ELF-1 (cell line): ENCODE results near the gene SMIM34.
"Not testable (repeated sequence)": the region's sequence is repeated elsewhere in the genome, so short reads cannot be mapped to it uniquely, and the experiment has no call there.

Experiments
- DNase-seq: peaks from one replicate; pipeline ENCODE4 v3.0.0-alpha.2; 2016; ENCODE audit warnings: low read depth, low spot score

SMIM34 gene, protein sequence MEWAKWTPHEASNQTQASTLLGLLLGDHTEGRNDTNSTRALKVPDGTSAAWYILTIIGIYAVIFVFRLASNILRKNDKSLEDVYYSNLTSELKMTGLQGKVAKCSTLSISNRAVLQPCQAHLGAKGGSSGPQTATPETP

DNA sequence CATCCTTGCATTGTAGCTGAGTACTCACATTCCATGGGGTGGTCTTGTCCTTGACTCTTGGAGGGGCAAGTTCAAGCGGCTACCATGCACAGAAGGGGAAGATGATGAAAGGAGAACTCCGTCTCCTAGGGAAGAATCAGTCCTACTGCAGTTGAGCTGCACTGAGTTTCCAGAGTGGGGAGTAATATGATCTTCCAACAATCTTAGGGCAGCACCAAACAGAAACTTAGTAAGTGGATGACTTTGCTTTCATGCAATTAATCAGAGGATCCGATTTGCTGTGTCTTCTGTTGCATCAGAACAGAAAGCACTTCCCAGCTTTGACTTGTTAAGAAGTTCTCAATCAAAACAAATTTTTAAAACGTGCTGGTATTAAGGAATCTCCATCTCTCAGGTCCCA lies at the start of gene SMIM34:
SMIM34 (minus strand) TSS at position 147 of the 400 bp plus-strand sequence; CDS start at position 35, 112 bp downstream.
- DNase-seq: not testable (repeated sequence)

- DNase-seq: not testable (repeated sequence)
Measured at GRCh38 chr21:34467333-34467732, 43.6 kb upstream of the SMIM34 start.

- not testable (repeated sequence) for DNase-seq
Measured at GRCh38 chr21:34459426-34459825, 35.7 kb upstream of the SMIM34 start.

- not testable (repeated sequence) for DNase-seq
Measured at GRCh38 chr21:34458266-34458665, 34.5 kb upstream of the SMIM34 start.

DNA sequence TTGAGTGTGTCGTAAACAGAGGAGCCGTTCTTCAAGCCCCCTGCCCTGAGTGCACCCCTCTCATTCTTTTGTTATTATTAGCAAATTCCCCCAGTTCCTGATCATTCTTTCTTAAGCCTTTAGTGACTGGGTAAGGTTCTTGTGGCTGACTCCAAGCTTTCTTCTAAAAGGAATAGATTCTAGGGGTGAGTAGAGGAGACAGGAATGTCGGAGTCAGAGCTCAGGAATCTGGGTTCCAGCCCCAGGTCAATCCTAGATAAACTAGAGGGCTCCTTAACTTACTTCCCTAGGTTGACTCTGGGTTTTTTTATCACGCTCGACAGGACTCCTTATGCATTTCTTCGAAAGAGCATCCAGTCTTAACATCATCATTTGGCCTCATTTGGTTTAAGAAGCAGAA lies 32.4 kb upstream of the SMIM34 start:
- DNase-seq: not testable (repeated sequence)

GRCh38 chr21:34455628-34456027 lies 31.9 kb upstream of the SMIM34 start:
- not testable (repeated sequence) for DNase-seq

DNA sequence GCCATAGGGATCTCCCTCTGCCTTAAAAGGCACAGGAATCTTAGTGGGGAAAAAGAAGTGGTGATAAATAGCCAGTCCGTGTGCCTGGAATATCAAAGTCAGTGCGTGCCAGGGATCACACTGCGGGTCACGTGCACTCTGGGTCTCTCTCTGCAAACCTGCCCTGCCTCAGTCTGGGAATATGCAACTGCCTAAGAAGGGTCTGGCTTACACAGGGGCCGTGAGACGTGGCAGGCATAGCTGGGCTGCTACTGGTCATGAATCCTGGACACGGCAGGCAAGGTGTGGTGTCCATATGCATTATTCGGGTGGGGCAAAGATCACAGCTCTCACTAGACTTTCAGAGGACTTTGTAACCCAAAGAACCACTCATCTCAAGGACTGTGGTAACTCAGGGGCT lies 23.3 kb upstream of the SMIM34 start:
- not testable (repeated sequence) for DNase-seq

DNA sequence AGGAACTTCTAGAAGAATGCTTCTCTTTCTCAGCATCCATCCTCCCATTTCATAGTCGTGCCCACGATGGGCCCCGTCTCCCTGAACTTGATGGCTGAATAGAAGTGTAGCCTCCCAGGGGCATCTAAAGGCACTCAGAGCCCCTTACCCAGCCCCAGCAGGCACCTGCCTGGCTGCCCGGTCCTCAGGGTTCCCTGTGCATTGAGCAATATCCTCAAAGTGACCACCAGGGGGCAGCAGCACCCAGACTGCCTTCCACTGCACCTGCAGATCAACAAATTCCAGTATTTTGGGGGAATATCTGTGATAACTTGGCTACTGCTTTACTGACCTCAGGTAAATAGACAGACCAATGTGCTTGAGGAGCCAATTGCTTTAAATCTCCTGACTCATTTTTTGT lies 19.7 kb upstream of the SMIM34 start:
- DNase-seq: not testable (repeated sequence)

DNA sequence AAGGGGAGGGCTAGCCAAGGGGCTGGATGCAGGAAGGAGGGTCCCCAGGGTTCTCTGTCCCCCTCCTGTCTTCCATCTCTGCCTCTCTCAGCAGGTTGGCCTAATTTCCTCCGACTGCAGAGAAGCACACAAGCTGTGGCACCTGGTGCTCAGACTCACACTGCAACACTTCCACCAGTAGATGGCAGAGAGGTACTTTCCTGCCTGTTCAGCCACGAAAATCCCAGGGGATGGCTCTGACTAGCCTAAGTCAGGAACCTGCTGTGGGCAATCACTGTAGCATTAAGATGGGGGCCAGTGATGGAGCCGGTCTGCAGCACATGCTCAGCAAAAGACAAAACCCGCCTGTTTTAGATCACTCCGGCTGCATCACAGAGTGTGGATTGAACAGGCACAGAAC lies 6.0 kb upstream of the SMIM34 start:
- not testable (repeated sequence) for DNase-seq

GRCh38 chr21:34428441-34428840 lies 4.7 kb upstream of the SMIM34 start:
- DNase-seq: not testable (repeated sequence)

- not testable (repeated sequence) for DNase-seq
Measured at GRCh38 chr21:34427339-34427738, 3.6 kb upstream of the SMIM34 start.

DNA sequence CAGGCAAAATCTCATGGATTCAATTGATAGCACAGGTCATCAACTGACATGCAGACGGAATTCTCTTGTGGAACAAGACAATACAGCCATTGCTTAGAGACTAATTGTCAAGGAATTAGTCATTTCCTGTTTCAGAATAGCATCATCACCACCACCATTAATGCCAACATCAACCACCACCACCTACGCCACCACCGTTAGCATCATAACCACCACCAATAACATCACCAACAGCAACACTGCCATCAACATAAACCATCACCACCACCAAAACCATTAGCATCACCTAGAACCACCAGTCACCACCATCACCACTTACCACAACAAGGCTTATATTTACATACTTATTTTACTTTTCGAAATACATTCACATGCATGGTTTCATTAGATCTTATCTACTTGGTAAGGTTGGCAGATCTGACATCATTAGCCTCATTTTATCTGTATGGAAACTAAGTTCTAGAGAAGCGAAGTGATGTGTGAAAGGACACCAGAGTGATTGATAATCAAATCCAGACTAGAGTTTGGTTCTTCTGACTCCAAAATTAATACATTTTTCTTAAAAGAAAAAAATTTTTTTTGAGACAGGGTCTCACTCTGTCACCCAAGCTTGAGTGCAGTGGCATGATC lies 6.2 kb downstream of the SMIM34 start:
- not testable (repeated sequence) for DNase-seq

GRCh38 chr21:34407294-34407693 lies 16.5 kb downstream of the SMIM34 start:
- not testable (repeated sequence) for DNase-seq

- DNase-seq: not testable (repeated sequence)
Measured at GRCh38 chr21:34406676-34407075, 17.1 kb downstream of the SMIM34 start.

DNA sequence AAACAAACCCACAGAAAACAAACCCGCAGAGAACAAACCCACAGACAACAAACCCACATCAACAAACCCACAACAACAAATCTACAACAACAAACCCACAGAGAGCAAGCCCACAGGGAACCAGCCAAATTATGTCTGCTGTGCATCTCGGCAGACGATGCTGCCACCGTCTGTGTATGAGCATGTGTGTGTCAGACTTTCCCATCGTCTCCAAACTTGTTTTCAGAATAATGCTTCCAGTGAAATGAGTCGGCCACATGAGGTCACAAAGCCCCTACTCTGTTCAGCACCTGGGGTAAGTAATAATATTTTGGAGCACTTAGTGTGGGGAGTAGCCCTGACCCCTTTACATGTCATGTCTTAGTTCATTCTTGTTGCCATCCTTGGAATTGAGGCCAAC lies 17.6 kb downstream of the SMIM34 start:
- not testable (repeated sequence) for DNase-seq

- DNase-seq: not testable (repeated sequence)
Measured at GRCh38 chr21:34405686-34406085, 18.1 kb downstream of the SMIM34 start.

DNA sequence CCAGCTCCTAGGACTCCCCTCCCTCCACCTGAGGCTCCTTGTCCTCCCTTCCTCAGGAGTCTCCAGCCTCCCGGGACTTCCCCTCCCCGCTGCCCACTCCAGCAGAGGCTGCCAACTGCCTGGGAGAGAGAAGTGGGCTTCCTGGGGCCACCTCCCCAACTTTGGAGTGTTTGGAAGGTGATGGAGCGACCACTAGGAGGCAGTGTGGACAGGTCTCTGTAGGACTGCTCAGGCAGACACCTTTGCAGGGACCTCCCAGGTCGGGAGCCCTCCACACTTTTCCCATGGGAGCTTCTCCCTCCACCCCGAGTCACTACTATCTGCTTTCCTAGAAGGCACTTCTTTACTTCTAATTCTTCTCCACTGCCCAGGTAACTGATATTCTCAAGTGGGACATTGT lies 19.0 kb downstream of the SMIM34 start:
- not testable (repeated sequence) for DNase-seq

DNA sequence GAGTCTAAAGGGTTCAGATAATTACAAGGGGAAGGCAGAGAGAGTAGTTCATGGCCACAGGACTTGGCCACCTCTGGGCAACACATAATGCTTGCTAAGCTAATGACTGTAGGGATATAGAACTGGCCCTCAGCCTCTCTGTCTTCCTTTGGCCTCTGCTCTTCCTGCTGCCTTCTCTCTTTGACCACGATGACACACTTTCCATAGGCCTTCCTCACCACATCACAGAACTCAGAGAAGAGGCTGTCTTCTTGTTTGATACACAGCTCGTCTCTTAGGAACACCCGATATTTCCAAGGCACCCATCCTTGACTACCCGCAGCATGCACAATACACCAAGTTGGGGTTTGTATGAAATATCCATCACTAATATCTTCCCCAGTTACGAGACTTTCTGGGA lies 23.2 kb downstream of the SMIM34 start:
- not testable (repeated sequence) for DNase-seq

DNA sequence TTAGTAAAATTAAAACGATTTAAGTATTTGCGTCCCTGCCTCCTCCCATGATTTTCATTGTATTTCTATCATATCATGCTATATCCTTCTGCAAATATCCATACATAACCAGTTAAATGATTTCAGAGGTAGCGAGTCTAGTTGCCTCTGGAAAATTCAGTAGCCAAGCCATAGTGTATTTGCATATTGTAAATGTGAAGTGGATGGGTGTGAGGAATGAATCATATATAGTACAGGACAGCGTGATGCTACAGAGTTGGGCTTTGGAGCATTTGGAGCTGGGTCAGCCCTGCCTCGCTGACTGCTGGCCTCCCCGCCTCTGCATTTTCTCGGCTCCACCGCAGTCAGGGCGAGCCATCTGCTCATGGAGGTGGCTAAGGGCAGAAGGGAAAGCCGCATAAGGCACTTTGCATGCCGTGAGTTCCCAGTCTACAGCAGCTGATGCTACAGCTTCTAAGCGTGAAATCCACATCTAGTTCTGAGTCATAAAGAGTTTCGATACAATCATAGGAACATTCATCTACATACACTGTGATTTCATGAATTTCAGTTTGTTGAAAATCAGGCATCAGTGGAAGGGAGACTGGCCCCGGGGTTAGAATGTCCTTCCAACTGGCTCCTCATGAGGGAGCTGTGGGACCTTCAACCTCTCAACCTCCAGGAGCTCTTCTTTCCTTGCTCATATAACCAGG lies 39.9 kb downstream of the SMIM34 start:
- not testable (repeated sequence) for DNase-seq

DNA sequence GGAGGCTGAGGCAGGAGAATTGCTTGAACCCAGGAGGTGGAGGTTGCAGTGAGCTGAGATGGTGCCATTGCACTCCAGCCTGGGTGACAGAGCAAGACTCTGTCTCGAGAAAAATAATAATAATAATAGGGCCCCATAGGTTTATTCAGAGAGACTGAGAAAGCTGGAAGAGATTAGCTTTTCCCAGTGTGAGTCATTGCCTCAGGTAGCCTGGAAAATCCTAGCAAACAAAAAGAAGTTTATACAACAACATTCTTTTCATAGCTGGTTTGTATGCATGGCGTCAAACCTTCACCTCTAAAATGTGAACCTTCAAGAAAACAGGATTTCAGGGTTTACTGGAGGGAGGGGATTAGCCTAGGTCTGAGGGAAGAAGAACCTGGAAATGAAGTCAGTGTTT lies 40.6 kb downstream of the SMIM34 start:
- not testable (repeated sequence) for DNase-seq

- not testable (repeated sequence) for DNase-seq
Measured at GRCh38 chr21:34375619-34375972, 48.2 kb downstream of the SMIM34 start.

DNA sequence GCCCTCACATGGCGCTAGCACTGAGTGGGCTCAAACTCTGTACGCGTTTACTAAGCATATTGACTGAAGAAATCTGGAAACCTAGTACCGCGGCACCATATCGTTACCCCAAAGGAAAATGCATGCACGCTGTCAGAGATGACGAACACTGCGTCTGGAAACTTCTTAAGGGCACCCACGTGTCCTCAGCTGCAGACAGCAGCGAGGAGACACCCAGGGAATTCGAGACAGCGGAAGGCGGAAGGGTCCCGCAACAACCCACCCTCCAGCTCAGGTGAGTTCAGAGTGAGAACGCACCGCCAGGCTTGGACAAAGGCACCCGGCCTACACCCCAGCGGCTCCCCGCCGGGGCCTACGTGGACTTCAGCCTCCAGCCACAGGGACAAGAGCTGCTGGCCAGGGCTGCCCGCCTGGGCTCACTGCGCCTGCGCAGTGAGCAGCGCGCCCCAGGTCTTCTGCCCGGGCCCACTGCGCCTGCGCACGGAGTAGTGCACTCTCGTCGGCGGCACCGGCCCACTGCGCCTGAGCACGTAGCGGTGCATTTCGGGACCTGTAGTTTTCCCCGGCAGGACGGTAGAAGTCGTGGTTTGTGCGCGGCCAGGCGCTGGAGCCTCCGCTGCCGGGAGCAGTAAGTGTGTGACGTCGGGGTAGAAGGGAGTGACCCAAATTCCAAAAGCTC lies 48.7 kb downstream of the SMIM34 start, which contains the start of gene SMIM11:
SMIM11 (plus strand) TSS at position 568 of the 679 bp plus-strand sequence. CDS start 3,998 bp downstream, outside the sequence.
- not testable (repeated sequence) for DNase-seq
